Subcutaneous adipose tissue (tissue), 4 donors: ENCODE results near the gene CRACR2B. TPM values are rescaled to one million over a fixed set of nuclear protein-coding genes. Genes with fewer than 3 reads are reported as not detected.

Experiments
- CTCF ChIP-seq: fragments of 450-650 bp; IDR thresholded peaks from one replicate; pipeline ENCODE4 v1.5.1; 2016; ENCODE audit warnings: low read depth, mild to moderate bottlenecking, control low read depth, antibody characterized with exemption, moderate library complexity
- total RNA-seq, 4 donors: library from RNA; depleted of rRNA; stranded (reverse); fragments of >200 nt; gene quantifications; one replicate each; pipeline ENCODE4 v1.1.0, GENCODE V29; 2016

Gene CRACR2B
- total RNA-seq, 4 donors from 2014 or later: 2.3 to 44.6 (median 9.7) TPM

- no peak for TF ChIP-seq CTCF
These were observed 35.5 kb downstream of the CRACR2B start for GRCh38 chr11:863023-863909.

GRCh38 chr11:863910-864827 is 36.5 kb downstream of the CRACR2B start:
- TF ChIP-seq CTCF: no peak

- TF ChIP-seq CTCF: no peak
These were observed 37.2 kb downstream of the CRACR2B start for GRCh38 chr11:864898-865297.

- no peak for TF ChIP-seq CTCF
These were observed 38.0 kb downstream of the CRACR2B start for GRCh38 chr11:865462-866430.

- no peak for TF ChIP-seq CTCF
These were observed 38.8 kb downstream of the CRACR2B start for GRCh38 chr11:866481-866880.

- no peak for TF ChIP-seq CTCF
These were observed 40.2 kb downstream of the CRACR2B start for GRCh38 chr11:867856-868358.
